ENCODE results near the gene CRYL1.

GRCh38 chr13:20462921-20463320, 62.7 kb downstream of the CRYL1 start:
- TF ChIP-seq, protein P1, sequence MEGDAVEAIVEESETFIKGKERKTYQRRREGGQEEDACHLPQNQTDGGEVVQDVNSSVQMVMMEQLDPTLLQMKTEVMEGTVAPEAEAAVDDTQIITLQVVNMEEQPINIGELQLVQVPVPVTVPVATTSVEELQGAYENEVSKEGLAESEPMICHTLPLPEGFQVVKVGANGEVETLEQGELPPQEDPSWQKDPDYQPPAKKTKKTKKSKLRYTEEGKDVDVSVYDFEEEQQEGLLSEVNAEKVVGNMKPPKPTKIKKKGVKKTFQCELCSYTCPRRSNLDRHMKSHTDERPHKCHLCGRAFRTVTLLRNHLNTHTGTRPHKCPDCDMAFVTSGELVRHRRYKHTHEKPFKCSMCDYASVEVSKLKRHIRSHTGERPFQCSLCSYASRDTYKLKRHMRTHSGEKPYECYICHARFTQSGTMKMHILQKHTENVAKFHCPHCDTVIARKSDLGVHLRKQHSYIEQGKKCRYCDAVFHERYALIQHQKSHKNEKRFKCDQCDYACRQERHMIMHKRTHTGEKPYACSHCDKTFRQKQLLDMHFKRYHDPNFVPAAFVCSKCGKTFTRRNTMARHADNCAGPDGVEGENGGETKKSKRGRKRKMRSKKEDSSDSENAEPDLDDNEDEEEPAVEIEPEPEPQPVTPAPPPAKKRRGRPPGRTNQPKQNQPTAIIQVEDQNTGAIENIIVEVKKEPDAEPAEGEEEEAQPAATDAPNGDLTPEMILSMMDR (conservative IDR thresholded peaks at IDR 0.05) = no peak
- no peak for TF ChIP-seq ZFX (IDR thresholded peaks at IDR 0.05)

All from C4-2B (cell line).